ENCODE measurements around the gene KRTAP10-9.

KRTAP10-9 gene

GRCh38 chr21:44612029-44612486 is 14.8 kb upstream of the KRTAP10-9 start, which contains the start of gene KRTAP10-8:
KRTAP10-8 (plus strand) TSS chr21:44612079; CDS start chr21:44612101, 22 bp downstream.
- ChIA-PET POLR2A (no interaction called here), CTCF (no interaction called here)
- Histone ChIP-seq H3K27ac (ENCODE audit: extremely low read depth, low read depth, low read length) (no peak within 1 kb of the TSS), H3K4me1 (ENCODE audit: control insufficient read depth, insufficient read depth, low read length) (no peaks in the 10 kb centered on the region), H3K4me3 (ENCODE audit: low read depth, low read length) (no peak within 1 kb of the TSS), H3K9me3 (ENCODE audit: control insufficient read depth, insufficient read depth, low read depth, low read length) (no peaks in the 10 kb centered on the region), H3K36me3 (ENCODE audit: control insufficient read depth in 2 of 2, insufficient read depth in 1 of 2, low read length in 2 of 2) (no peaks in the 10 kb centered on the region)
- TF ChIP-seq ZNF473 (tag by site-specific recombination; IDR thresholded peaks at IDR 0.05) (no peak), ZNF214 (tag by site-specific recombination; IDR thresholded peaks at IDR 0.05; ENCODE audit: borderline replicate concordance) (no peak), PRDM2 (tag by site-specific recombination; IDR thresholded peaks at IDR 0.05; ENCODE audit: borderline replicate concordance) (no peak), ZNF692 (tag by site-specific recombination; IDR thresholded peaks at IDR 0.05) (no peak), KLF7 (tag by site-specific recombination; IDR thresholded peaks at IDR 0.05; ENCODE audit: borderline replicate concordance) (no peak)

DNA sequence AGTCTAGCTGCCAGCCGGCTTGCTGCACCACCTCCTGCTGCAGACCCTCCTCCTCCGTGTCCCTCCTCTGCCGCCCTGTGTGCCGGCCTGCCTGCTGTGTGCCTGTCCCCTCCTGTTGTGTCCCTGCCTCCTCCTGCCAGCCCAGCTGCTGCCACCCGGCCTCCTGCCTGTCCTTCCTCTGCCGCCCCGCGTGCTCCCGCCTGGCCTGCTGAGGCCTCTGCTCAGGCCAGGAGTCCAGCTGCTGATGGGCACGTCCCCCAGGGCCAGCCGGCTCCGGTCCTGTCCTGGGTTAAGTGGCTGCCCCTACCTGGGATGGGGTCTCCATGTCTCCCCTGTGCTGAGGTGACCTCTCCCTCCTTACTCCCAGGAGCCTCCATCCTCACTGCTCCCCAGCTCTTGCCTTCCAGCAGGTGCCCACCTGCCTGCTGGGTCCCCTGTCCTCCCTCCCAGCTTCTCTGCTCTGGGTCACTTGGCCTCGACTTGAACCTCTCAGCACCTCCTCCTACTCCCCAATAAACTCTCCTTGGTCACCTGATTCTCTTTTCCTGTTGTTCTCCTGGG is 14.1 kb upstream of the KRTAP10-9 start:
- ChIA-PET POLR2A (no interaction called here), CTCF (no interaction called here)
- Histone ChIP-seq H3K4me1 (ENCODE audit: control insufficient read depth, insufficient read depth, low read length) (no peaks in the 10 kb centered on the region), H3K4me3 (ENCODE audit: low read depth, low read length) (no peak overlapping the region), H3K9me3 (ENCODE audit: control insufficient read depth, insufficient read depth, low read depth, low read length) (no peaks in the 10 kb centered on the region), H3K27ac (ENCODE audit: extremely low read depth, low read depth, low read length) (no peak overlapping the region), H3K36me3 (ENCODE audit: control insufficient read depth in 2 of 2, insufficient read depth in 1 of 2, low read length in 2 of 2) (no peaks in the 10 kb centered on the region)
- TF ChIP-seq, protein P1, sequence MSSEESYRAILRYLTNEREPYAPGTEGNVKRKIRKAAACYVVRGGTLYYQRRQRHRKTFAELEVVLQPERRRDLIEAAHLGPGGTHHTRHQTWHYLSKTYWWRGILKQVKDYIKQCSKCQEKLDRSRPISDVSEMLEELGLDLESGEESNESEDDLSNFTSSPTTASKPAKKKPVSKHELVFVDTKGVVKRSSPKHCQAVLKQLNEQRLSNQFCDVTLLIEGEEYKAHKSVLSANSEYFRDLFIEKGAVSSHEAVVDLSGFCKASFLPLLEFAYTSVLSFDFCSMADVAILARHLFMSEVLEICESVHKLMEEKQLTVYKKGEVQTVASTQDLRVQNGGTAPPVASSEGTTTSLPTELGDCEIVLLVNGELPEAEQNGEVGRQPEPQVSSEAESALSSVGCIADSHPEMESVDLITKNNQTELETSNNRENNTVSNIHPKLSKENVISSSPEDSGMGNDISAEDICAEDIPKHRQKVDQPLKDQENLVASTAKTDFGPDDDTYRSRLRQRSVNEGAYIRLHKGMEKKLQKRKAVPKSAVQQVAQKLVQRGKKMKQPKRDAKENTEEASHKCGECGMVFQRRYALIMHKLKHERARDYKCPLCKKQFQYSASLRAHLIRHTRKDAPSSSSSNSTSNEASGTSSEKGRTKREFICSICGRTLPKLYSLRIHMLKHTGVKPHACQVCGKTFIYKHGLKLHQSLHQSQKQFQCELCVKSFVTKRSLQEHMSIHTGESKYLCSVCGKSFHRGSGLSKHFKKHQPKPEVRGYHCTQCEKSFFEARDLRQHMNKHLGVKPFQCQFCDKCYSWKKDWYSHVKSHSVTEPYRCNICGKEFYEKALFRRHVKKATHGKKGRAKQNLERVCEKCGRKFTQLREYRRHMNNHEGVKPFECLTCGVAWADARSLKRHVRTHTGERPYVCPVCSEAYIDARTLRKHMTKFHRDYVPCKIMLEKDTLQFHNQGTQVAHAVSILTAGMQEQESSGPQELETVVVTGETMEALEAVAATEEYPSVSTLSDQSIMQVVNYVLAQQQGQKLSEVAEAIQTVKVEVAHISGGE (tag by site-specific recombination; conservative IDR thresholded peaks at IDR 0.05; ENCODE audit: low read depth), result no peak
- no peak for TF ChIP-seq KLF10 (tag by site-specific recombination; IDR thresholded peaks at IDR 0.05)
- TF ChIP-seq, protein P2, sequence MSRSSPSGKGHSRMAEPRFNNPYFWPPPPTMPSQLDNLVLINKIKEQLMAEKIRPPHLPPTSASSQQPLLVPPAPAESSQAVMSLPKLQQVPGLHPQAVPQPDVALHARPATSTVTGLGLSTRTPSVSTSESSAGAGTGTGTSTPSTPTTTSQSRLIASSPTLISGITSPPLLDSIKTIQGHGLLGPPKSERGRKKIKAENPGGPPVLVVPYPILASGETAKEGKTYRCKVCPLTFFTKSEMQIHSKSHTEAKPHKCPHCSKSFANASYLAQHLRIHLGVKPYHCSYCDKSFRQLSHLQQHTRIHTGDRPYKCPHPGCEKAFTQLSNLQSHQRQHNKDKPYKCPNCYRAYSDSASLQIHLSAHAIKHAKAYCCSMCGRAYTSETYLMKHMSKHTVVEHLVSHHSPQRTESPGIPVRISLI (tag by site-specific recombination; IDR thresholded peaks at IDR 0.05), result no peak
- no peak for TF ChIP-seq PRDM10 (tag by site-specific recombination; IDR thresholded peaks at IDR 0.05)
- no peak for TF ChIP-seq ZNF157 (tag by site-specific recombination; IDR thresholded peaks at IDR 0.05)
- TF ChIP-seq FEZF1 (tag by site-specific recombination; IDR thresholded peaks at IDR 0.05), result no peak
- TF ChIP-seq REST (tag by site-specific recombination; IDR thresholded peaks at IDR 0.05), result no peak

Measured in HEK293 (cell line).